IMR-90 (cell line): ENCODE results near the gene ZNF296. TPM values are rescaled to one million over a fixed set of nuclear protein-coding genes. Genes with fewer than 3 reads are reported as not detected.

Experiments used
- ATAC-seq: fragments of 200-7000 bp; cut with Tn5 transposase; 2 replicates; pipeline ENCODE4 v1.9.1; 2020; ENCODE audit warnings: low read depth, mild to moderate bottlenecking, moderate library complexity
- BruUV-seq: library from RNA; stranded (reverse); fragments of 400-500 nt; replicated peaks from 2 replicates; lab custom pipeline; 2021; lab: Mats Ljungman, UMichigan
- CTCF ChIA-PET: fragments of 300-600 bp; formaldehyde crosslinking; extraction: SDS; loops from one replicate; lab custom pipeline; 2021; ENCODE audit warnings: antibody characterized with exemption; lab: Yijun Ruan, JAX
- POLR2A ChIA-PET: fragments of 300-600 bp; sonication (Branson Sonifier 250); formaldehyde crosslinking; loops from one replicate; lab custom pipeline; 2022; ENCODE audit warnings: antibody characterized with exemption; ENCODE audit not compliant: unreplicated experiment; lab: Charles Lee
- DNase-seq: peaks from one replicate; pipeline ENCODE4 v3.0.0; 2013
- H2AFZ ChIP-seq: replicated peaks from 2 replicates; pipeline ENCODE3; 2013; ENCODE audit warnings: low read length, mild to moderate bottlenecking; ENCODE audit not compliant: poor library complexity
- H2AK5ac ChIP-seq: 2 replicates; pipeline ENCODE4 v1.6.1; 2013; ENCODE audit warnings: low read depth, low read length, inconsistent platforms
- H2AK9ac ChIP-seq: replicated peaks from 2 replicates; pipeline ENCODE3; 2013; ENCODE audit warnings: mild to moderate bottlenecking, low read depth, low read length, moderate library complexity; ENCODE audit not compliant: poor library complexity
- H2BK120ac ChIP-seq: 2 replicates; pipeline ENCODE4 v1.6.1; 2013; ENCODE audit warnings: low read depth, low read length, inconsistent platforms
- H2BK15ac ChIP-seq: 3 replicates; pipeline ENCODE4 v1.6.1; 2013; ENCODE audit warnings: low read depth, low read length, inconsistent platforms
- H2BK20ac ChIP-seq: 2 replicates; pipeline ENCODE4 v1.6.1; 2013; ENCODE audit warnings: low read depth, mild to moderate bottlenecking, inconsistent platforms, low read length, moderate library complexity
- H2BK5ac ChIP-seq: 2 replicates; pipeline ENCODE4 v1.6.1; 2013; ENCODE audit warnings: mild to moderate bottlenecking, low read depth, low read length, inconsistent platforms; ENCODE audit not compliant: poor library complexity, severe bottlenecking
- H3K14ac ChIP-seq: replicated peaks from 2 replicates; pipeline ENCODE4 v1.6.1; 2013; ENCODE audit warnings: low read depth, low read length, inconsistent platforms
- H3K18ac ChIP-seq: 2 replicates; pipeline ENCODE4 v1.6.1; 2013; ENCODE audit warnings: low read depth, low read length, control low read depth
- H3K23ac ChIP-seq: 2 replicates; pipeline ENCODE4 v1.6.1; 2013; ENCODE audit warnings: low read depth, low read length, inconsistent platforms
- H3K27ac ChIP-seq: 2 replicates; pipeline ENCODE4 v1.5.1; 2013; ENCODE audit warnings: mild to moderate bottlenecking, control low read depth, low read length; ENCODE audit not compliant: insufficient read depth
- H3K27me3 ChIP-seq: 2 replicates; pipeline ENCODE4 v1.6.1; 2013; ENCODE audit warnings: low read length; ENCODE audit not compliant: control insufficient read depth, insufficient read depth
- H3K36me3 ChIP-seq: 2 replicates; pipeline ENCODE4 v1.6.1; 2013; ENCODE audit warnings: low read length, mixed read lengths; ENCODE audit not compliant: control insufficient read depth, insufficient read depth
- H3K4ac ChIP-seq: 2 replicates; pipeline ENCODE4 v1.6.1; 2013; ENCODE audit warnings: low read depth, low read length, inconsistent platforms
- H3K4me1 ChIP-seq: 2 replicates; pipeline ENCODE4 v1.6.1; 2013; ENCODE audit warnings: low read length, mixed read lengths; ENCODE audit not compliant: control insufficient read depth, insufficient read depth
- H3K4me2 ChIP-seq: 2 replicates; pipeline ENCODE4 v1.6.1; 2013; ENCODE audit warnings: low read depth, mild to moderate bottlenecking, control low read depth, low read length, moderate library complexity
- H3K4me3 ChIP-seq: 2 replicates; pipeline ENCODE4 v1.5.1; 2013; ENCODE audit warnings: low read depth, mild to moderate bottlenecking, control low read depth, low read length, moderate library complexity; ENCODE audit not compliant: insufficient read depth
- H3K56ac ChIP-seq: 2 replicates; pipeline ENCODE4 v1.6.1; 2013; ENCODE audit warnings: low read length, inconsistent platforms; ENCODE audit not compliant: insufficient read depth; ENCODE audit errors: extremely low read depth
- H3K79me1 ChIP-seq, 2 experiments: 2 replicates each; pipeline ENCODE4 v1.6.1; 2013; ENCODE audit warnings: low read length in 2 of 2, inconsistent platforms in 1 of 2, low read depth in 1 of 2
- H3K9ac ChIP-seq: 2 replicates; pipeline ENCODE4 v1.6.1; 2013; ENCODE audit warnings: low read depth, low read length, control low read depth
- H3K9me1 ChIP-seq: 2 replicates; pipeline ENCODE4 v1.6.1; 2013; ENCODE audit warnings: low read length, inconsistent platforms; ENCODE audit not compliant: insufficient read depth
- H3K9me3 ChIP-seq: 2 replicates; pipeline ENCODE4 v1.6.1; 2013; ENCODE audit warnings: low read length; ENCODE audit not compliant: control insufficient read depth, insufficient read depth
- H4K20me1 ChIP-seq: 2 replicates; pipeline ENCODE4 v1.6.1; 2013; ENCODE audit warnings: low read length, inconsistent platforms; ENCODE audit not compliant: insufficient read depth
- H4K5ac ChIP-seq: 2 replicates; pipeline ENCODE4 v1.6.1; 2013; ENCODE audit warnings: mild to moderate bottlenecking, low read depth, low read length, control low read depth
- H4K8ac ChIP-seq, 2 experiments: 2 replicates each; pipeline ENCODE4 v1.6.1; 2013; ENCODE audit warnings: low read depth in 2 of 2, low read length in 2 of 2, control low read depth in 1 of 2, inconsistent platforms in 1 of 2
- H4K91ac ChIP-seq: 2 replicates; pipeline ENCODE4 v1.6.1; 2013; ENCODE audit warnings: low read depth, low read length, inconsistent platforms; ENCODE audit not compliant: insufficient read depth
- BHLHE40 ChIP-seq: fragments of 150-350 bp; IDR thresholded peaks from 2 replicates; pipeline ENCODE4 v1.6.1; 2016; ENCODE audit warnings: mild to moderate bottlenecking, low read depth, low read length
- CEBPB ChIP-seq: IDR thresholded peaks from 2 replicates; pipeline ENCODE4 v1.6.1; 2012; ENCODE audit warnings: low read depth, low read length, improper control_type of control experiment
- CHD1 ChIP-seq: IDR thresholded peaks from 2 replicates; pipeline ENCODE4 v1.6.1; 2012; ENCODE audit warnings: low read depth, low read length, improper control_type of control experiment
- FOS ChIP-seq: fragments of 150-350 bp; IDR thresholded peaks from 2 replicates; pipeline ENCODE4 v1.6.1; 2016; ENCODE audit warnings: low read depth, low read length
- MAFK ChIP-seq: IDR thresholded peaks from 2 replicates; pipeline ENCODE4 v1.6.1; 2012; ENCODE audit warnings: low read depth, low read length, improper control_type of control experiment
- MAZ ChIP-seq: IDR thresholded peaks from 2 replicates; pipeline ENCODE4 v1.6.1; 2012; ENCODE audit warnings: low read depth, mild to moderate bottlenecking, low read length, improper control_type of control experiment, moderate library complexity, borderline replicate concordance
- MXI1 ChIP-seq: IDR thresholded peaks from 2 replicates; pipeline ENCODE4 v1.6.1; 2012; ENCODE audit warnings: low read depth, mild to moderate bottlenecking, low read length, moderate library complexity, borderline replicate concordance
- NFE2L2 ChIP-seq: fragments of 150-350 bp; IDR thresholded peaks from 2 replicates; pipeline ENCODE4 v1.6.1; 2016; ENCODE audit warnings: low read depth, mild to moderate bottlenecking, low read length
- POLR2A ChIP-seq: IDR thresholded peaks from 2 replicates; pipeline ENCODE4 v1.6.1; 2012; ENCODE audit warnings: mild to moderate bottlenecking, low read depth, low read length
- RAD21 ChIP-seq: IDR thresholded peaks from 2 replicates; pipeline ENCODE4 v1.6.1; 2012; ENCODE audit warnings: low read length, improper control_type of control experiment
- RFX5 ChIP-seq: IDR thresholded peaks from 2 replicates; pipeline ENCODE4 v1.8.0; 2012; ENCODE audit warnings: low read depth, mild to moderate bottlenecking, low read length, moderate library complexity
- SMC3 ChIP-seq: fragments of 150-350 bp; IDR thresholded peaks from 2 replicates; pipeline ENCODE4 v1.6.1; 2016; ENCODE audit warnings: low read depth, mild to moderate bottlenecking, antibody characterized with exemption, low read length, moderate library complexity
- WGBS, 2 experiments: methylation state at CpG; one replicate each; pipeline versions ENCODE4 v1.1.5 to v1.1.7; 2013; ENCODE audit warnings: missing lambda C conversion rate in 2 of 2; ENCODE audit not compliant: insufficient read length in 1 of 2; ENCODE audit errors: extremely low coverage in 2 of 2; 5-methylcytosine and 5-hydroxymethylcytosine counted together
- dilution Hi-C: fragments of 300-500 bp; cut with HindIII; formaldehyde crosslinking; loops from one replicate; pipeline ENCODE4 v1.14.3; 2018; ENCODE audit warnings: low sequenced_read_pairs; ENCODE audit not compliant: unreplicated experiment
- in situ Hi-C: fragments of 300-500 bp; cut with MboI; formaldehyde crosslinking; loops from 3 replicates; pipeline ENCODE4 v1.14.3; 2019; ENCODE audit warnings: low sequenced_read_pairs, inconsistent platforms, mixed read lengths
- intact Hi-C: fragments of 100-400 bp; cut with micrococcal nuclease; formaldehyde crosslinking; loops from 2 replicates; pipeline ENCODE4 v1.10.0; 2022
- polyA plus RNA-seq, 3 experiments: library from polyadenylated mRNA; depleted of rRNA; stranded (reverse); fragments of >200 nt; gene quantifications; 2 replicates each; pipeline ENCODE4 v1.2.3, GENCODE V29; 2012; ENCODE audit warnings: low replicate concordance in 1 of 3
- total RNA-seq: library from RNA; depleted of rRNA; stranded (reverse); fragments of >200 nt; gene quantifications from 2 replicates; pipeline ENCODE4 v1.2.3, GENCODE V29; 2012
- TF ChIP-seq, protein P1 (sequence below): conservative IDR thresholded peaks from 2 replicates; pipeline ENCODE4 v1.5.1; 2012; ENCODE audit warnings: mild to moderate bottlenecking, low read depth, low read length, improper control_type of control experiment

The ZNF296 gene
- total and polyA plus RNA-seq, 2 of the 4 experiments (the other 2 are of a cell fraction), result 0.10 TPM; not detected in 1

DNA sequence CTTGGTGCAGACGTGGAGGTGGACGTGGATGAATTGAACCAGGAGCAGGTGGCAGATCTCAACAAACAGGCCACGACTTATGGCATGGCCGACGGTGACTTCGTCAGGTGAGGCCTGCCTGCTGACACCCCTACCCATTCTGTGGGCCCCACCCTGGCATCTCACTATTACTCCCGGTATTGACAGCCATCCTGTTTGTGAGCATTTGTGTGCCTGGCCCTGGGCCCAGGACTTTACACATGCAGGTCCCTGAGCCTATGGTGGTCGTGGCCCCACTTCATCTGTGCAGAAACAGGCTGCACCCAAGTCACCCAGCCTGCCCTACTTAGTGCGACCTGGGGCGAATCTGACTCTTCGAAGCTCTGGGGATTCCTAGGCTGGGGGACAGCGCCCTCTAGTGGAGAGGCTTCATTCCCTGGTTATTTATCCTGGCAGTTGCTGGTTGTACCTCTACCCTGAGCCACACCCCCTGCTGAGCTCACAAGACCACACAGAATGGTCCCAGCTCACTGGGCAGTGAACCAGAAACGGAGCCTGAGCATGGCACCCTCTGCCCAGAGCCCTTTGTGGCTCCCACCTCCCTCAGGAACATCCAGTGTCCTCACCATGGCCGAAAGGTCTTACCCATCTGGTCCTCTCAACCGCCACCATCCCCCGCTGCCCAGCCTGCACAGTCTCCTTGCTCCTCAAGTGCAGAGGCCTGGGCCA, 16.9 kb downstream of the ZNF296 start:
- no peak overlapping the region for H2BK120ac ChIP-seq
- peaks cover 16 to 35% of the 10 kb centered on the region in 2 experiments for H3K79me1 ChIP-seq
- no peak overlapping the region for H2BK20ac ChIP-seq
- no TSS peak for BruUV-seq
- H3K4ac ChIP-seq, result no peak overlapping the region
- H2AK9ac ChIP-seq, result peak overlapping the region; percentile 50
- H3K27me3 ChIP-seq, result no peaks in the 10 kb centered on the region
- H3K14ac ChIP-seq, result no peak overlapping the region
- no peak overlapping the region for H3K27ac ChIP-seq
- no peak overlapping the region for H3K4me2 ChIP-seq
- H3K18ac ChIP-seq, result no peak overlapping the region
- H3K4me3 ChIP-seq, result no peak overlapping the region
- no peak overlapping the region for H2AFZ ChIP-seq
- H3K9me3 ChIP-seq, result no peaks in the 10 kb centered on the region
- no peak overlapping the region for H3K56ac ChIP-seq
- in situ Hi-C loops, result no loop called here
- H2BK5ac ChIP-seq, result no peak overlapping the region
- no peak overlapping the region for H2BK15ac ChIP-seq
- intact Hi-C loops, result loop anchor here (1.0 to 2.0 kb wide), 2 partner anchors 42 to 157 kb away; no protein-coding TSS in a partner anchor
- peaks cover 36% of the 10 kb centered on the region for H4K20me1 ChIP-seq
- H3K4me1 ChIP-seq, result no peaks in the 10 kb centered on the region
- ChIA-PET POLR2A (interaction anchor here (1.0 kb wide), 1 partner anchor 21 kb away, joined by 4 read pairs; the partner anchor contains the start of gene CLASRP), CTCF (interaction anchor here (0.6 to 1.4 kb wide), 8 partner anchors 9 to 151 kb away, joined by 3 to 5 read pairs (median 3); no protein-coding TSS in a partner anchor)
- H4K91ac ChIP-seq, result no peak overlapping the region
- 88% methylated on average over 5 of the region's 16 CpGs; no CpG with 5 or more reads in 1 of the 2 experiments for WGBS, 2 experiments
- ATAC-seq (peak; percentile 86), DNase-seq (peak; percentile 69)
- no peak overlapping the region for H4K8ac ChIP-seq
- no peak overlapping the region for H2AK5ac ChIP-seq
- no peak for TF ChIP-seq POLR2A
- no peak for TF ChIP-seq MAZ
- TF ChIP-seq, protein P1, sequence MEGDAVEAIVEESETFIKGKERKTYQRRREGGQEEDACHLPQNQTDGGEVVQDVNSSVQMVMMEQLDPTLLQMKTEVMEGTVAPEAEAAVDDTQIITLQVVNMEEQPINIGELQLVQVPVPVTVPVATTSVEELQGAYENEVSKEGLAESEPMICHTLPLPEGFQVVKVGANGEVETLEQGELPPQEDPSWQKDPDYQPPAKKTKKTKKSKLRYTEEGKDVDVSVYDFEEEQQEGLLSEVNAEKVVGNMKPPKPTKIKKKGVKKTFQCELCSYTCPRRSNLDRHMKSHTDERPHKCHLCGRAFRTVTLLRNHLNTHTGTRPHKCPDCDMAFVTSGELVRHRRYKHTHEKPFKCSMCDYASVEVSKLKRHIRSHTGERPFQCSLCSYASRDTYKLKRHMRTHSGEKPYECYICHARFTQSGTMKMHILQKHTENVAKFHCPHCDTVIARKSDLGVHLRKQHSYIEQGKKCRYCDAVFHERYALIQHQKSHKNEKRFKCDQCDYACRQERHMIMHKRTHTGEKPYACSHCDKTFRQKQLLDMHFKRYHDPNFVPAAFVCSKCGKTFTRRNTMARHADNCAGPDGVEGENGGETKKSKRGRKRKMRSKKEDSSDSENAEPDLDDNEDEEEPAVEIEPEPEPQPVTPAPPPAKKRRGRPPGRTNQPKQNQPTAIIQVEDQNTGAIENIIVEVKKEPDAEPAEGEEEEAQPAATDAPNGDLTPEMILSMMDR, result peak; percentile 81
- peak; percentile 59 for TF ChIP-seq SMC3
- TF ChIP-seq NFE2L2, result no peak
- TF ChIP-seq CEBPB, result no peak
- peak; percentile 77 for TF ChIP-seq RAD21
- TF ChIP-seq RFX5, result no peak
- no peak for TF ChIP-seq CHD1
- no peak for TF ChIP-seq BHLHE40
- TF ChIP-seq MAFK, result no peak
- no peak for TF ChIP-seq FOS
- TF ChIP-seq MXI1, result no peak
- H3K23ac ChIP-seq, result no peak overlapping the region
- H3K9ac ChIP-seq, result no peak overlapping the region
- H3K9me1 ChIP-seq, result peaks cover 1% of the 10 kb centered on the region; the same call in 1 of the 2 replicates
- dilution Hi-C loops, result no loop called here
- no peak overlapping the region for H4K5ac ChIP-seq
- peaks cover 81% of the 10 kb centered on the region for H3K36me3 ChIP-seq
